H9 (cell line): ENCODE data around the gene TIPARP. TPM values are rescaled to one million over a fixed set of nuclear protein-coding genes. Genes with fewer than 3 reads are reported as not detected.

ENCODE experiments used
- DNase-seq: peaks from one replicate; pipeline ENCODE4 v3.0.0-alpha.2; 2017
- H2AFZ ChIP-seq: one replicate; pipeline ENCODE4 v1.6.1; 2013; ENCODE audit warnings: mild to moderate bottlenecking, low read length, control low read depth, moderate library complexity
- H2AK5ac ChIP-seq: 2 replicates; pipeline ENCODE4 v1.6.1; 2013; ENCODE audit warnings: low read length, control low read depth, mixed read lengths; ENCODE audit not compliant: insufficient read length
- H2BK120ac ChIP-seq: one replicate; pipeline ENCODE4 v1.6.1; 2013; ENCODE audit warnings: low read depth, mild to moderate bottlenecking, low read length, control low read depth, inconsistent platforms; ENCODE audit not compliant: poor library complexity, severe bottlenecking
- H2BK12ac ChIP-seq: 2 replicates; pipeline ENCODE4 v1.6.1; 2013; ENCODE audit warnings: low read length, control low read depth, mixed read lengths, low read depth; ENCODE audit not compliant: insufficient read length
- H2BK15ac ChIP-seq: 2 replicates; pipeline ENCODE4 v1.6.1; 2013; ENCODE audit warnings: low read depth, low read length, control low read depth
- H2BK20ac ChIP-seq: one replicate; pipeline ENCODE4 v1.6.1; 2013; ENCODE audit warnings: low read depth, mild to moderate bottlenecking, low read length, control low read depth, inconsistent platforms; ENCODE audit not compliant: poor library complexity, severe bottlenecking
- H2BK5ac ChIP-seq: 2 replicates; pipeline ENCODE4 v1.6.1; 2013; ENCODE audit warnings: low read length, control low read depth, mixed read lengths; ENCODE audit not compliant: insufficient read length
- H3K14ac ChIP-seq: 2 replicates; pipeline ENCODE4 v1.6.1; 2013; ENCODE audit warnings: low read length, control low read depth; ENCODE audit not compliant: insufficient read depth
- H3K18ac ChIP-seq: 2 replicates; pipeline ENCODE4 v1.6.1; 2013; ENCODE audit warnings: low read depth, mild to moderate bottlenecking, mixed read lengths, low read length, control low read depth; ENCODE audit not compliant: insufficient read length
- H3K23ac ChIP-seq: 2 replicates; pipeline ENCODE4 v1.6.1; 2013; ENCODE audit warnings: low read length, control low read depth, mixed read lengths, low read depth; ENCODE audit not compliant: insufficient read length
- H3K23me2 ChIP-seq: 2 replicates; pipeline ENCODE4 v1.6.1; 2013; ENCODE audit warnings: low read depth, mild to moderate bottlenecking, mixed read lengths, low read length, control low read depth; ENCODE audit not compliant: insufficient read length, poor library complexity, severe bottlenecking
- H3K27ac ChIP-seq: 2 replicates; pipeline ENCODE4 v1.5.1; 2013; ENCODE audit warnings: low read length, control low read depth, mixed read lengths, low read depth; ENCODE audit not compliant: insufficient read length
- H3K27me3 ChIP-seq: 2 replicates; pipeline ENCODE4 v1.6.1; 2013; ENCODE audit warnings: low read length, control low read depth, inconsistent platforms; ENCODE audit not compliant: insufficient read depth
- H3K4ac ChIP-seq: 2 replicates; pipeline ENCODE4 v1.6.1; 2013; ENCODE audit warnings: low read depth, mild to moderate bottlenecking, control low read depth, inconsistent platforms, low read length, moderate library complexity
- H3K4me1 ChIP-seq: 2 replicates; pipeline ENCODE4 v1.6.1; 2013; ENCODE audit warnings: low read length, control low read depth, inconsistent platforms; ENCODE audit not compliant: insufficient read depth
- H3K4me2 ChIP-seq: 2 replicates; pipeline ENCODE4 v1.6.1; 2013; ENCODE audit warnings: low read length, control low read depth, mixed read lengths; ENCODE audit not compliant: insufficient read length, insufficient read depth
- H3K56ac ChIP-seq: 2 replicates; pipeline ENCODE4 v1.6.1; 2013; ENCODE audit warnings: low read depth, mild to moderate bottlenecking, mixed read lengths, low read length, control low read depth; ENCODE audit not compliant: insufficient read length
- H3K79me1 ChIP-seq: 2 replicates; pipeline ENCODE4 v1.6.1; 2013; ENCODE audit warnings: low read depth, mild to moderate bottlenecking, moderate library complexity, low read length, control low read depth, inconsistent platforms; ENCODE audit not compliant: insufficient read depth, poor library complexity, severe bottlenecking
- H3K79me2 ChIP-seq: 2 replicates; pipeline ENCODE4 v1.6.1; 2013; ENCODE audit warnings: low read length, control low read depth, inconsistent platforms; ENCODE audit not compliant: insufficient read depth
- H3K9ac ChIP-seq: 2 replicates; pipeline ENCODE4 v1.6.1; 2013; ENCODE audit warnings: low read length, control low read depth, mixed read lengths; ENCODE audit not compliant: insufficient read length; ENCODE audit errors: extremely low read depth
- H3K9me3 ChIP-seq: one replicate; pipeline ENCODE4 v1.6.1; 2013; ENCODE audit warnings: low read depth, low read length, inconsistent platforms; ENCODE audit not compliant: control insufficient read depth
- H3T11ph ChIP-seq: one replicate; pipeline ENCODE4 v1.6.1; 2013; ENCODE audit warnings: mild to moderate bottlenecking, low read length, control low read depth, inconsistent platforms
- H4K20me1 ChIP-seq: one replicate; pipeline ENCODE4 v1.6.1; 2013; ENCODE audit not compliant: control insufficient read depth, insufficient read length, insufficient read depth
- H4K5ac ChIP-seq: 2 replicates; pipeline ENCODE4 v1.6.1; 2013; ENCODE audit warnings: low read depth, mild to moderate bottlenecking, mixed read lengths, low read length, control low read depth; ENCODE audit not compliant: insufficient read length
- H4K8ac ChIP-seq: replicated peaks from 2 replicates; pipeline ENCODE4 v1.6.1; 2013; ENCODE audit warnings: low read length, control low read depth, mixed read lengths, low read depth; ENCODE audit not compliant: insufficient read length
- H4K91ac ChIP-seq: 2 replicates; pipeline ENCODE4 v1.6.1; 2013; ENCODE audit warnings: low read depth, mild to moderate bottlenecking, moderate library complexity, mixed read lengths, low read length, control low read depth; ENCODE audit not compliant: insufficient read length
- H3K27ac Mint-ChIP-seq, 3 experiments: 2 replicates in 2 of 3; 3 replicates in 1 of 3; pipeline ENCODE4 v1.8.0; 2020 to 2021; ENCODE audit warnings: mixed read lengths in 3 of 3, mild to moderate bottlenecking in 1 of 3, moderate library complexity in 1 of 3
- H3K27me3 Mint-ChIP-seq: 2 replicates; pipeline ENCODE4 v1.8.0; 2021; ENCODE audit warnings: low read depth, mild to moderate bottlenecking, moderate library complexity, mixed read lengths
- H3K36me3 Mint-ChIP-seq, 3 experiments: 2 replicates in 2 of 3; 3 replicates in 1 of 3; pipeline ENCODE4 v1.8.0; 2020 to 2021; ENCODE audit warnings: low read depth in 3 of 3, mixed read lengths in 3 of 3; ENCODE audit not compliant: insufficient read depth in 1 of 3
- H3K4me1 Mint-ChIP-seq, 2 experiments: 2 replicates each; pipeline ENCODE4 v1.8.0; 2020; ENCODE audit warnings: mixed read lengths in 2 of 2
- H3K4me3 Mint-ChIP-seq, 2 experiments: 2 replicates in 1 of 2; 3 replicates in 1 of 2; pipeline ENCODE4 v1.8.0; 2020 to 2021; ENCODE audit warnings: mild to moderate bottlenecking in 2 of 2, mixed read lengths in 2 of 2, moderate library complexity in 1 of 2
- H3K9me3 Mint-ChIP-seq, 2 experiments: 2 replicates in 1 of 2; 3 replicates in 1 of 2; pipeline ENCODE4 v1.8.0; 2020; ENCODE audit warnings: mild to moderate bottlenecking in 2 of 2, mixed read lengths in 2 of 2, moderate library complexity in 1 of 2
- WGBS: extraction: QIAGEN DNeasy Blood & Tissue Kit; methylation state at CpG from one replicate; pipeline ENCODE4 v1.1.7; 2013; ENCODE audit warnings: missing lambda C conversion rate, low lambda C conversion rate, mixed read lengths; ENCODE audit not compliant: insufficient read length; ENCODE audit errors: extremely low coverage; 5-methylcytosine and 5-hydroxymethylcytosine counted together
- total RNA-seq: library from RNA; stranded (reverse); gene quantifications from 2 replicates; pipeline ENCODE4 v1.2.1, GENCODE V29; 2021
- TF ChIP-seq, protein P1 (sequence below): fragments of 200-600 bp; sonication (generic); conservative IDR thresholded peaks from 3 replicates; pipeline ENCODE4 v1.8.0; 2021; ENCODE audit warnings: antibody characterized with exemption, mild to moderate bottlenecking

Gene TIPARP
- total RNA-seq, 1 experiment from 2014 or later = 5.9 TPM

DNA sequence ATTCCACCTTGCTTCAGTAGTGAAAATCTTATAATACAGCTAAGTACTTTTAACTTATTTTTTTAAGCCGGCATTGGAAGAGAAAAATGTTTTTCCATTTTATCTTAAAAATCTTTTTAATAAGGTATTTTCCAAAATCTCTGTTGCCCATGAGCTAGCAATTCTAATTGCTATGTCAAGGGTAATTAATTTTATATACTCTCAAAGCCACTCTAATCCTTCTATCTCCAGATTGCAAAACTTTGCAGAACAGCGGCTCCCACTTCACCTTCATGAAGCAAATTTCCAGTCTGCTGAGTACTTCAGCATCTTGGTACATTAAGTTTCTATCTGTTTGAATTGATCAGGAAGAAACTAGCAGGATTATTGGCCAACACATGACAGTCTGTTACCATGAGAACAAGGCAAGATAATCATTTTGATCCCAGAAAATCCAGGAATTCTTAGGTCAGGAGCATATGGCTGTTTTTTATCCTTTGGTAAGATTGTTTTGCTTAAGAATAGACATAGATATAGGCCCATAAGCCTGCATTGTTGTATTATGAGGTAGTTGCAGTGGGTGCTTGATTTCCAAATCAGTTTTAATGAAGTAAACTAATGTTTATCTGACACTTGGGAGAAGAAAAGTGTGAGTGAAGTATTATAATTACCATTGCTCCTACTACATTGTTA lies 6.0 kb downstream of the TIPARP start:
- Histone ChIP-seq H3K79me2 (no peaks in the 10 kb centered on the region; the same call in 1 of the 2 replicates), H3K4me2 (no peak overlapping the region)
- H3K27ac Mint-ChIP-seq = peak overlapping the region; percentile 30 to 89 (median 76); a peak in 6 of 7 replicates

More for the DNA sequence above, 6.0 kb downstream of the TIPARP start:
- no peak overlapping the region for H3K18ac ChIP-seq
- peak overlapping the region; percentile 83 for H3T11ph ChIP-seq
- no peaks in the 10 kb centered on the region for H4K20me1 ChIP-seq
- no peak overlapping the region for H3K4me3 Mint-ChIP-seq
- H3K27me3 ChIP-seq = no peaks in the 10 kb centered on the region; the same call in 1 of the 2 replicates
- TF ChIP-seq, protein P1, sequence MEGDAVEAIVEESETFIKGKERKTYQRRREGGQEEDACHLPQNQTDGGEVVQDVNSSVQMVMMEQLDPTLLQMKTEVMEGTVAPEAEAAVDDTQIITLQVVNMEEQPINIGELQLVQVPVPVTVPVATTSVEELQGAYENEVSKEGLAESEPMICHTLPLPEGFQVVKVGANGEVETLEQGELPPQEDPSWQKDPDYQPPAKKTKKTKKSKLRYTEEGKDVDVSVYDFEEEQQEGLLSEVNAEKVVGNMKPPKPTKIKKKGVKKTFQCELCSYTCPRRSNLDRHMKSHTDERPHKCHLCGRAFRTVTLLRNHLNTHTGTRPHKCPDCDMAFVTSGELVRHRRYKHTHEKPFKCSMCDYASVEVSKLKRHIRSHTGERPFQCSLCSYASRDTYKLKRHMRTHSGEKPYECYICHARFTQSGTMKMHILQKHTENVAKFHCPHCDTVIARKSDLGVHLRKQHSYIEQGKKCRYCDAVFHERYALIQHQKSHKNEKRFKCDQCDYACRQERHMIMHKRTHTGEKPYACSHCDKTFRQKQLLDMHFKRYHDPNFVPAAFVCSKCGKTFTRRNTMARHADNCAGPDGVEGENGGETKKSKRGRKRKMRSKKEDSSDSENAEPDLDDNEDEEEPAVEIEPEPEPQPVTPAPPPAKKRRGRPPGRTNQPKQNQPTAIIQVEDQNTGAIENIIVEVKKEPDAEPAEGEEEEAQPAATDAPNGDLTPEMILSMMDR = no peak
- H3K9me3 ChIP-seq = no peaks in the 10 kb centered on the region
- H2BK15ac ChIP-seq = no peak overlapping the region
- H3K4me1 Mint-ChIP-seq = peaks cover 26 to 57% of the 10 kb centered on the region in 2 experiments
- DNase-seq = no peak
- peaks cover 10 to 36% (median 20%) of the 10 kb centered on the region in 3 experiments for H3K36me3 Mint-ChIP-seq
- no peak overlapping the region for H4K8ac ChIP-seq
- no CpG with 5 or more reads among the region's 2 CpGs for whole genome bisulfite sequencing
- no peak overlapping the region for H3K56ac ChIP-seq
- H3K23ac ChIP-seq = no peak overlapping the region
- H2BK12ac ChIP-seq = no peak overlapping the region
- H4K5ac ChIP-seq = no peak overlapping the region
- H3K9me3 Mint-ChIP-seq = no peaks in the 10 kb centered on the region
- H3K14ac ChIP-seq = no peak overlapping the region
- H3K23me2 ChIP-seq = peaks cover 5% of the 10 kb centered on the region
- H3K27ac ChIP-seq = no peak overlapping the region
- no peak overlapping the region for H2BK20ac ChIP-seq
- no peak overlapping the region for H2AK5ac ChIP-seq
- H2BK120ac ChIP-seq = no peak overlapping the region
- H4K91ac ChIP-seq = no peak overlapping the region
- no peak overlapping the region for H2AFZ ChIP-seq
- H3K27me3 Mint-ChIP-seq = no peaks in the 10 kb centered on the region; the same call in 1 of the 2 replicates
- no peak overlapping the region for H3K4ac ChIP-seq
- H2BK5ac ChIP-seq = no peak overlapping the region
- no peaks in the 10 kb centered on the region for H3K79me1 ChIP-seq
- no peaks in the 10 kb centered on the region for H3K4me1 ChIP-seq
- H3K9ac ChIP-seq = no peak overlapping the region
